ENCODE data around the gene SETD1B.

Gene SETD1B

GRCh38 chr12:121767525-121768016 is 36.2 kb upstream of the SETD1B start:
- DNase-seq (ENCODE audit: low spot score) = no peak
- no peak for TF ChIP-seq CTCF (IDR thresholded peaks at IDR 0.05; ENCODE audit: extremely low read depth, missing control alignments)

GRCh38 chr12:121769297-121769830 is 34.4 kb upstream of the SETD1B start:
- no peak for TF ChIP-seq CTCF (IDR thresholded peaks at IDR 0.05; ENCODE audit: extremely low read depth, missing control alignments)
- DNase-seq (ENCODE audit: low spot score) = no peak

- TF ChIP-seq CTCF (IDR thresholded peaks at IDR 0.05; ENCODE audit: extremely low read depth, missing control alignments) = no peak
- DNase-seq (ENCODE audit: low spot score) = no peak
Observed at GRCh38 chr12:121769831-121770301, 33.9 kb upstream of the SETD1B start.

GRCh38 chr12:121770388-121770787 is 33.4 kb upstream of the SETD1B start:
- DNase-seq (ENCODE audit: low spot score) = no peak
- TF ChIP-seq CTCF (IDR thresholded peaks at IDR 0.05; ENCODE audit: extremely low read depth, missing control alignments) = no peak

- no peak for DNase-seq (ENCODE audit: low spot score)
- no peak for TF ChIP-seq CTCF (IDR thresholded peaks at IDR 0.05; ENCODE audit: extremely low read depth, missing control alignments)
Observed at GRCh38 chr12:121770813-121771625, 32.8 kb upstream of the SETD1B start.

GRCh38 chr12:121773011-121773777 is 30.6 kb upstream of the SETD1B start:
- peak; percentile 94 for TF ChIP-seq CTCF (IDR thresholded peaks at IDR 0.05; ENCODE audit: extremely low read depth, missing control alignments)
- DNase-seq (ENCODE audit: low spot score) = peak; percentile 94
